SKM-1 (cell line): ENCODE measurements around the gene TRIM50.
"Not testable (repeated sequence)": the region's sequence is repeated elsewhere in the genome, so short reads cannot be mapped to it uniquely, and the experiment has no call there.

ENCODE experiments used
- DNase-seq: peaks from one replicate; lab custom pipeline; 2025; ENCODE audit not compliant: unreplicated experiment; lab: John Stamatoyannopoulos, UW

TRIM50 gene

DNA sequence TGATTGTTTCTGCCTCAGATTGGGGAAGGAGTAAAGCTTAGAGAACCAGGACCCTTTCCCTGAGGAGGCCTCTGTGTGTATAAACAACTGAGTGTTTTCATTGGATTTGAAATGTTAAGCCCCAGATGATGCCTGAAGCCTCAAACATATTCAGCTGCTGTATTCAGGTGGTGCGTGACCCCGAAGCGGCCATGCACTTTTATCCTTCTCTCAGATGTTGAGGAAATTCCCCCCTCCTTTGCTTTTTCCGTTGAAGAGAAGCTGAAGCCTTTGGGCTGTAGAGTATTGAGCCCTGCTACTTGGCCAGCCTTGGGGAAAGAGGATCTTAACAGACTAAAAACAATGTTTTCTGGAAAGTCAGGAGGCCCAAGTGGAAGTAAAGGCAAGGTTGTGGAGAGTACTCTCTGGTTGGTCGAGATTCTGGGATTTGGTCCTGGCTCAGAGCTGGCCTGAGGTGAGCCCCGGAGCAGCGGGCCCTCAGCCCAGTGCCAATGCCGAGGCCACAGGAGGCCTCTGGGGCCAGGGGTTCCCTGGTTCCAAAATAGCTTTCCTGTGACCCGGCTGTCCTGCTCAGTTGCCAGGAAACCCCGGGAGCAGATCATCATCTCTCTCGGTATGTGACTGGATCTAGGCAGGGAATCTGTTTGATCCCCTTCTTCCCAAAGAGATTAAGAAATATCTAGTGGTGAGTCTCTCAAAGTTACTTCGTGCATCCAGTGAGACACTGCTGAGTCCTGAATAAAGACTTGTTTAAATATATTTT, 22.6 kb upstream of the TRIM50 start:
- no peak for DNase-seq

DNA sequence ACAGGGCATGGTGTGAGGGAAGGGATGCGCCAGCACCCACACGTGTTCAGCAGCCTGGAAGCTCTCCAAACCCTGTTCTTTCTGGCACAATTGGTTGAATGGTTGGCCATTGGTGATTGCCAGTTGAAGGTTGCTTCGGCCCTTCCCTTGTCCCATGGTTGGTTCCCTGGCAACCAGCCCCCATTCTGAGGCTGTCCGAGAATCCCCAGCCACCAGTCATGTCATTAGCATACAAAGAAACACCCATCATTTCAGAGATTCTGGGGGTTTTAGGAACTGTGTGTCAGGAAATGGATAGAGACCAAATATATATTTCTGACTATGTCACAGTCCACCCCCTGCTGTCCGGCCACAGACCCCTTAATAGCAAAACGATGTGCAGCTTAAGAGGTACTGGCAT, 21.9 kb upstream of the TRIM50 start:
- DNase-seq: no peak

DNA sequence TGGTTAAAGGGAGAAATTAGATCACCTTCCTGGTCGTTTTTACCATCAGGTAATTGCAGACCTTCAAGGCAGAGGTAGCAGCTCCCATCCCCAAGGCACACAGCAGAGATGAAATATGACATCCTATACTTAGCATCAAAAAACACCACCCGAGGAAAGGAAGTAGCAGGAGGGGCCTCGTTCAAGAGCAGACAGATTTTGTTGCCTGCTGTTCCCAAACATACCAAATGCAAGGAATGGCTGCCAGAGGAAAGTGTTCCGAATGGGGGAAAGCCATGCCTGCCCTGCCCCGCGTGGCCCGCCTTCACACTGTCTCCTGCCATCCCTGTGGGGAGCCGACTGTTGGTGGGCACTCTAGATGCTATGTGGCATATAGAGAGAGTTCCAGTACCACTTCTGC, 18.1 kb upstream of the TRIM50 start:
- DNase-seq: no peak

DNA sequence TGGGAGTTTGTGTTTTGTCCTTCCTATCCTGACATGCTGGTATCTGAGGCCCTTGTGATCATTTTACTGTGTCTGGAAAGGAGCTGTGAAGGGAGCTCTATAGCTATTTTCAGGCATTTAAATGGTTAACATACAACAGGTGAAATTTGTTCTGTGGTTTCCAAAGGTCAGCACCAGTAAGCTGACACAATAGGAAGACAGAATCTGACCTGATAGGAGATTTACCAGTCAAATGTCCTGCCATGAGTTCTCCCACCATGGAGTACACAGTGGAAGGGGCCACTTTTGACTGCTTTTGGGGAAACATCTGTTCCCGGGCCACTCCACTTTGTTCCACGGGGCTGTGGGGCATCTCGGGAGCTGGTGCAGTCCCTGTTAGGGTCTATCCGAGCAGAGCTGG, 17.7 kb upstream of the TRIM50 start:
- no peak for DNase-seq

DNA sequence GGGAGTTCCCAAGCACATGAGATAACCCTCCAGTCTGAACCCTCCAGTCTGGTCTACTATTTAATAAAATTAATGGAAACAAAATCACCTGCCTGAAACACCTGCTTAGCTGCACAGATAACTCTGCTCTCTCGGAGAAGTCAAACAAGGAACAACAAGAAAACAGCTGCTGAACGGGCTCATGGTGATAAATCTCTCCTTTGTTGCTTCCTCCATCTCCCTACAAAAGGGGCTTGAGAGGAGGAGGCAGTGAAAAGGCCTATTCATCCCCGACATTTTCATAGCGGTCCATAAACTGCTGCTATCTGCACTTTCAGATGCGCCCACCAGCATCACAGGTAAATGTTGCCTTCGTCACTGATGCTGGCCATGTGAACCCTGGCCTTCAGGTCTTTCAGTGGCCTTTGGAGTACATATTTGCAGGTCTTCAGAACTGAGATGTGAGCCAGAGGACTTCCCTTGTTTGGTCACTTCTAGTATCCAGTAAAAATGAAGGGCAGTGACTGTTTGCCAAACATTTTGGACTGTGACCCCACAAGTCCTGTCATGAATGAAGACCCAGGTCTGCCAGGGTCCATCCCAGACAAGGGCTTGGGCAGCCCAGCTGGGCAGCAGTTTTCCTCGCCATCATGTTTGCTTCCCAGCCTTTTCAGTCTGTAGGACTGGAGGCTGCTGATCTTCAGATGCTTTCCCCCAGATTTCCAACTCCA, 15.9 kb upstream of the TRIM50 start:
- no peak for DNase-seq

DNA sequence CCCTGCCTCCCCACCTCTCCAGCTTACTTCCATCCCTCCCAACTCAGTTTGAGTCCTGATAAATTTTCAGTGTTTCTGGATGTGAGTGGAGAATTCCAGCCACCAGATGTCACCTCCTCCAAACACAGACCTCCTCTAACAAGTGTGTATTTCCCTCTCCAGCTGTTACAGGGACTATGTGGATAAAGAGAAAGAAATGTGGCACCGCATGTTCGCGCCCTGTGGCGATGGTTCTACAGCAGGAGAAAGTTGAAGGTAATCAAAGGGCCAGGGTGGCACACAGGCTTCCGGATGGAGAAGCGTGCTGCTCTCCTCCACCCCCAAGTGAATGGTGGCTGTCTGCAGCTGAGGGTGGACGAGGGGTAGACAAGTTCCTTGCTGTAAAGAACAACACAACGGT, 14.8 kb upstream of the TRIM50 start:
- DNase-seq: no peak

DNA sequence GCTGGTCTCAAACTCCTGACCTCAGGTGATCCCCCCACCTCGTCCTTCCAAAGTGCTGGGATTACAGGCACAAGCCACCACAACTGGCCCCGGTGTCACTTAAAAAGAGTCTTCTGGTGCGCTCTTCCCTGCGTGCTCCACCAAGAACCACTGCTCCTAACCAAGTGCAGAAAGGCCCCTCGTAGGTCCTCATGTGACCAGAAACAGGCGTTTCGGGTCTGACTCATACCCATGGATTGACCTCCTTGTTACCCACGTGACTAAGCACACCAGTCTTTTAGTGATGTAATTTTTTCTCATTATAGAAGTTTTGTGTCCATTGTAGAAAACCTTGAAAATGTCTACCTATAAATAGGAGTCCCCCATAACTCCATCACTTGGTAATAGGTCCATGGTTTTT, 14.0 kb upstream of the TRIM50 start:
- DNase-seq: no peak

DNA sequence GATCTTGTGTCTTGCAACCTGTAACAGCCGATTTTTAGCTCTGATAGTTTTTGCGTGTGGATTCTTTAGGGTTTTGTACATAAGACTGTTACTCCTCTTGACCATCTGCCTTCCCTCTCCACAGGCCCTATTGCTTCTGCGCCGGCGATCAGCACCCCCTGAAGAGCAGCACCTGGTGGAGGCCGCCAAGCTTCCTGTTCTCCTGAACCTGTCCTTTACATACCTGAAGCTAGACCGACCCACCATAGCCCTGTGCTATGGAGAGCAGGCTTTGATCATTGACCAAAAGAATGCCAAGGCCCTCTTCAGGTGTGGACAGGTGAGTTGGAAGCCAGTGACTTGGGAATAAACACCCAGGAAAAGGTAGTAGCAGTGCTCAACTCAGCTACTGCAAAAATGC, 12.6 kb upstream of the TRIM50 start:
- DNase-seq: no peak

DNA sequence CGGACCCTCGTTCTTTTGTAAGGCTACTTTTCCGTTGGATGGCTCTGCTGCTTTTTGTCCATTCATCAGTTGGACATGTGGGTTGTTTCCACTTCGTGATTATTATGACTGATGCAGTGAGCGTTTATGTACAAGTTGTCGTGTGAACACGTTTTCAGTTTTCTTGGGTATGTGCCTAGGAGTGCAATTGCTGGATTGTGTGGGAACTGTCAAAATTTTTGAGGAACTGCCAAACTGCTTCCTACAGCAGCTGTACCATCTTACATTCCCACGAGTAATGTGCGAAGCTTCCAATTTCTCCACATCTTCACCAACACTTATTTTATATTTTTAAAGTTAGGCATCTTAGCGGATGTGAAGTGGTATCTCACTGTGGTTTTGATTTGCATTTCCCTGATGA, 10.4 kb upstream of the TRIM50 start:
- DNase-seq: no peak

DNA sequence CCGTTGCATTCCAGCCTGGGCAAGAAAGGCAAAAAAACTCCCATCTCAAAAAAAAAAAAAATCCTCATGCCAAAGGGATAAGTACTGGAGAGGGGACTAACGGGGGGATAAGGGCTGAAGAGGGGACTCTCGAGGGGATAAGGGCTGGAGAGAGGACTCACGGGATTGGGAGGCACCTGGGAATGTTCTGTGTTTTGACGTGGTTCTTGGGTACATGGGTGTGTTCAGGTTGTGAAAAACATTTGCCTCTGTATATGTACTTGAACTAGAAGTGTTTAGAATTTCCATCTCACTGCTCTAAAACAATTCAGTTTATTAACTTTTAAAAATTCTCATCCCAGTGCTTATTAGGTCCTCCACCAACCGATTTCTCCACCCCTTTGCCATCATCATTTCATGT, 4.6 kb upstream of the TRIM50 start:
- DNase-seq: no peak

DNA sequence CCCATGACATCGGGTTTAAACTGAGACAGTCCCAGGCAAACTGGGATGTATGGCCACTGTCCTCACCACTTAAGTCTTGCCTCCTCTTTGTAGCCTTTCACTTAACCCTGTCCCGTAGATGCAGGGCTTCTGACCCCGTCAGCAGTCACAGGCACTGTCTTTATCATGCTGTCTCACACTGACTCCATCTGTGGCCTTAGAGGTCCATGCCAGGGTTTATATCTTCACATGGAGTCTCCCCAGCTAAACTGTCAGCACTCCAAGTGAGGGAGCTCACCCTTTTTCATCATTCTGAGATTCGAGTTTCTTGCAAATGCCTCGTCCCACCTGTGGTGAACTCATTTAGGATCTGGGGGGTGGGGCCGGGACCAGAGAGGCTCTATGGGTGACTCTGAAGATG, 2.9 kb upstream of the TRIM50 start:
- DNase-seq: no peak

DNA sequence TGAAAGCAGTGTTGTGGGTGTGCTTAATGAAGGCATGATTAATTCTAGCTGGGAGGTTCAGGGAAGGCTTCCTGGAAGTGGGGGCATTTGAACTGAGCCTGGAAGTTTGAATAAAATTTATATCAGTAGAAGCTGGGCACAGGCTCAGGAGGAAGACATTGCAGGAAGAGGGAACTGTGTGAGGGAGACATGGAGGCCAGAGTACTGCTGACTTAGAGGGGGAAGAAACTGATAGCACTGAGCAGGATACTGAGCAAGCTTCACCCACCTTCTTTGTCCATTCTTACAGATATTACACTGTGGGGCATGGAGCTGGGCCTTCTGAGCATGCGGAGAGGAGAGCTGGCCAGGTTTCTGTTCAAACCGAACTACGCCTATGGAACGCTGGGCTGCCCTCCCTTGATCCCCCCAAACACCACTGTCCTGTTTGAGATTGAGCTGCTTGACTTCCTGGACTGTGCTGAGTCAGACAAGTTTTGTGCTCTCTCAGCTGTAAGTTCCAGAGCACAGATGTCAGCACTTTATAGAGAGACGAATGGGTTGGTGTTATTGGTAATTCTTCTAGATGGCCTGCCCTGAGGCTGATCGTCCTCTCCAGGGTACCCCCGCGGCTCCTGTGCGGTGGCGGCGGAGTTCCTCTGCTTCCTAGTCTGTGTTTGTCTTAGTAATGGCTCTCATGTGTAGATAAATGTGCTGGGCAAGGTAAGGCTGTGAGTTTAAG, 2.1 kb upstream of the TRIM50 start:
- DNase-seq: no peak

DNA sequence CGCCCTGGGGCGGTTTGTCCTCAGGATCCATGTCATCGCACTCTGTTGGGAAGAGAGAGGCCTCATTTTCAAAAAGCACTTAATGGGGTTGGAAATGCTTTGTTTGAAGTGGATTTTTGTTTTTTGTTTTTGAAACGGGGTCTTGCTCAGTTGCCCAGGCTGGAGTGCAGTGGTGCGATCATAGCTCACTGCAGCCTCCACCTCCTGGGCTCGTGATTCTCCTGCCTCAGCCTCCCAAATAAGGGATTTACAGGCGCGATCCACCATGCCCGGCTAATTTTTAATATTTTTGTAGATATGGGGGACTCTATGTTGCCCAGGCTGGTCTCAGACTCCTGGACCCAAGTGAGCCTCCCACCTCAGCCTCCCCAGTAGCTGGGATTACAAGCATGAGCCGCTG, 814 bp upstream of the TRIM50 start:
- no peak for DNase-seq

DNA sequence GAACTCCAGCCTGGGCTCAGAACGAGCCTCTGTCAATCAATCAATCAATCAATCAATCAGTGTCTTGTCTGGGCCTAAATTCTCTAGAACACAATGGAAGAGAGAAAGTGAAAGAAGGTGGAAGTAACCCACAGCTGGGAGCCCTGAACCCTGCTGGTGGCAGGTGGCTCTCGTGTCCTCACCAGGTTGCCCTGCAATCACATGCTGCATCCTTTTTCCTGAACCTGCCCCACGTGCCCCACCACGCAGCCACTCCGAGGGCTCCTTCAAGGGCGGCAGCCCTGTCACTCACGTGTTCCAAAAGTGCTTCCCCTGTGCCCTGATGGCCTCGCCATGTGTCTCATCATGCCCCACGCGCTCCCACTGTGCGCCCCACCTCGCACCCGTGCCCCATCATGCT, 433 bp downstream of the TRIM50 start:
- not testable (repeated sequence) for DNase-seq

DNA sequence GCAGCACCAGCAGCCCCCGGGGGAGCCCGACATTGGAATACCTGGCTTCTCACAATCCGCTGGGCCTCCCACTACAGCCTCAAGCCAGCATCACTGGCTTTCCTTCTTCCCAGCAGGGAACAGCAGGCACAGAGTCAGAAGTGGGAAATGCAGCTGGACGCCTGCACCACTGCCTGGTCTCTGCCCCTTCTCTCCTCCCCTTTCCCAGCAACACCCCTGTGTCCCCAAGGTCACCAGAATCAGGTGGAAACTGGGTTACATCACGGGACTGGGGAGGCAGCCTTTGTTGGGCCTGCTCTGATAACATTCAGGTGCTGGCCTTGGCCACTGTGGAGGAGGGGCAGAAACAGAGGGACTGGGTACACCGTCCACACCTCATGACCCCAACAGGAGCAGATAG, 2.5 kb downstream of the TRIM50 start:
- not testable (repeated sequence) for DNase-seq

DNA sequence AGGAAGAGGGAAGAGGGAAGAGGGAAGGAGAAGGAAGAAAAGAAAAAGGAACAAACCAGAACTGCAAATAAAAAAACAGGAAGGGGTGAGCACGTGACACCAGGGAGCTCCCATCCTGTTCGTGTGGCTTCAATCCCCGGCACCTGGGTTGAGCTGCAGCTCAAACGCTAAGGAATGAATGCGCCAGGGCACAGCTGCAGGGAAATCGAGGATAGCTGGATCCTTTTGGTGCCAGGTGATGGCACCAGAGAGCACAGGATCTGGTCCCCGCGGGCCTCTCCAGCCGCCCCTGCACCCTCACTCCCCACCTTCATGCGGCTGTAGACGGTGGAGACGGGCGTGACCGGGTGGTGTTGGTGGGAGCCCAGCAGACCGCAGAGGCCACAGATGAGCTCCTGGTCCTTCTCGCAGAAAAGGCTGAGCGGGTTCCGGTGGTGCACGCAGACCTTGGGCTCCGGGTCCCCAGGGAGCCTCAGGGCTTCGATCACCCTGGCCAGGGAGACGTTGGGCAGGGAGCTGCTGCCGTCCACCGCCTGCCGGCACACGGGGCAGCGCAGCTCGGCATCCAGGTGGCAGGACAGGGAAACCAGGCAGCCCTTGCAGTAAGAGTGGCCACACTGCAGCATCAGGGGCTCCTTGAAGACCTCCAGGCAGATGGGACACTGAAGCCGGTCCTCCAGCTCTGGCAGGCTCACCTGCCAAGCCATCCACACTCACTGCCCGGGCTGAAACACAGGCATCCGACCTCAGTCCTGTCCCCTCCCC, 3.6 kb downstream of the TRIM50 start:
- not testable (repeated sequence) for DNase-seq

DNA sequence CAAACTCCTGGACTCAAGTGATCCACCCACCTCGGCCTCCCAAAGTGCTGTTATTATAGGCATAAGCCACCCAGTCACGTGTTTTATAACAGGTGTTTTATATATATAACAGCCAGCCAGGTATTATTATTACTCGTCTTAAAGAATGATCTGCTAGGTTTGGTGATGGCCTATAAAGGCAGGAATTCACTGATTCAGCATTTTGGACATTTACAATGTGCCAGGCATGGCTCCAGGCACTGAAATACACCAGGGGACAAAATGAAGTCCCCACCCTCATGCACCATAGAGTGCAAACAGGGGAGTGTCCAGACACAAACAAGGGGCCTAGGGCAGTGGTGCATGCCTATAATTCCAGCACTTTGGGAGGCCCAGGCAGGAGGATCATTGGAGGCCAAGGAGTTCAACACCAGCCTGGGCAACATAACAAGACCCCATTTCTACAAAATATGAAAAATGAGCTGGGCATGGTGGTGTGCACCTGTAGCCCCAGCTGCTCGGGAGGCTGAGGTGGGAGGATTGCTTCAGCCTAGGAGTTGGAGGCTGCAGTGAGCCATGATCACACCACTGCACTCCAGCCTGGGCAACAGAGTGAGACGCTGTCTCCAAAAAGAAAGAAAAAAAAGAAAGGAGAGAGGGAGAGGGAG, 4.3 kb downstream of the TRIM50 start:
- DNase-seq: not testable (repeated sequence)

DNA sequence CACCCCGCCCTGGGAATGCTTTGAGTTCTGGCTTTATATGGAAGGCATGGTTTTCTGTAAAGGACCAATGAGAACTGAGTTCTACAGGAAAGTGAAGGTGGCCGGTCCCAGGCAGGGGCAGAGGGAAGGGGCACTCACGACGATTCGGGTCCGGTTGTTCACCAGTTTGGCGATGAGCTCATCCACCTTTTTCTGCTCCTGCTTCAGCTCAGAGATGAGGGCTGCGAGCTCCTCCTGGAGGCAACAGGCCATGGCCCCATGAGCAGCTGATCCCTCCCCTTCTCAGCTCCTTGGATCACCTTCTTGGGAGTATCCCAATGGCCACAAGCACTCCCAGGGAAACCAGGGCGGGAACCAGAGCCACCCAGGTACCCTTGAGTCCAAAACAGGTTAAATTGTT, 7.9 kb downstream of the TRIM50 start:
- DNase-seq: not testable (repeated sequence)

DNA sequence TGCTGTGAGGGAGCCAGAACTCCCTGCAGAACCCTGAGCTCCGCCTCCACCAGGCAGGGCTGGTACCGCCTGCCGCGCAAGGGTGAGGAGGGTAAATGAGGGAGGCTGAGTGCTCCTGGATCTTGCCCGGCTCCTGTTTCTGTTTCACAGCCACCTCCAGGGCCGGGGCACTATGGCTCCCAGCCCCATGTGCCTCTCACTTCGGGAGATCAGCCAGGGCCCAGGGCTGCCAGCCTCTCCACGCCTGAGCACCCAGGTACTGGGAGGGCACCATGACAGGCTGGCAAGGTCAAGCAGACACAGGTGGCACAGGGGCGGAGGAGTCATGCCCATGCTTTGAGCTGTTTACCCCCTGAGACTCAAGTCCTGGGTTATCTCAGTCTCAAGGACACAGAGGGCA, 8.3 kb downstream of the TRIM50 start:
- DNase-seq: not testable (repeated sequence)

DNA sequence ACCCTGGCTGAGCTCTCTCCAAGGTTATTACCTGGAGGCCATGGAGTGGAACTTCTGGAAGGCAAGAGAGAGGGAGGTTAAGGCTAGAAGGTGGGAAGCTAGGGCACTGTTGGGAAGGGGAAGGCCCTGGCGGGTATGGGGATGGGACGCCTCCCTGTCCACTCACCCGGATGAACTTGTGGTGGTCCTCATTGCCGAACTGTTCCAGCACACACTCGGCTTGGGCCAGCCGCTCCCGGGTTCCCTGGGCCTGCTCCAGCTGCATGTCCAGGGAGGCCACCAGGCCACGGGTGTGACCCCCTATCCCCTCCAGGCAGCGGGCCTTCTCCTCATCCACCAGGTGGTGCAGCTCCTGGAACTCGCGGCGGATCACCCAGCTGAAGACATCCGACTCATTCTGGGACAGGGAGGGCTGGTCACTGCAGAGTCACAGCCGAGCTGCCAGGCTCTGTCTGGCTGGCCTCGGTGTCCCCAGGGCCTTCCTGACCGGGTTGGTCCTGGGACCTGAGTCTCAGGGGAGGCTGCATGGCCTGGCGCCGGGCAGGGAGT, 9.2 kb downstream of the TRIM50 start:
- not testable (repeated sequence) for DNase-seq

DNA sequence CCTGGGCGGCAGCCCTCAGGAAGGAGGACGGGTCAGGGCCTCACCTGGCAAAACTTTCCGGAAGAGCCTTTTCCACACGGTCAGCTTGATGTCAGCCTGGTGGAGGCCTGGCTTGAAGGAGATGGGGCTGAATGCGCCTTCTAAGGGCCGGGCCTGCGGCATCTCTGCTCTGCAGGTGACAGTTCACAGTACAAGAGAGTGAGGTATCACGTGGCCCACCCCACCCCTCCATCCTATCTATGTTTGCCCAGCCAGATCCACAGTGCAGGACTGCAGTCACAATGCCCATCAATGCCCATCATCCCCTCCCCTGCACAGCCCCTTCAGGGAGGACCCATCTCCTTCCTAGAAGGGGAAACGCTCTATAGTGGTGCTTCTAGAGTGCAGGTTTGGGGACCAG, 11.4 kb downstream of the TRIM50 start:
- DNase-seq: no peak
